HTERT RPE-1 (cell line): ENCODE measurements around the gene TMEM115.

Experiments used
- in situ Hi-C: fragments of 300-500 bp; cut with MboI; formaldehyde crosslinking; loops from 4 replicates; pipeline ENCODE4 v1.14.3; 2020; ENCODE audit warnings: low sequenced_read_pairs

Gene TMEM115

DNA sequence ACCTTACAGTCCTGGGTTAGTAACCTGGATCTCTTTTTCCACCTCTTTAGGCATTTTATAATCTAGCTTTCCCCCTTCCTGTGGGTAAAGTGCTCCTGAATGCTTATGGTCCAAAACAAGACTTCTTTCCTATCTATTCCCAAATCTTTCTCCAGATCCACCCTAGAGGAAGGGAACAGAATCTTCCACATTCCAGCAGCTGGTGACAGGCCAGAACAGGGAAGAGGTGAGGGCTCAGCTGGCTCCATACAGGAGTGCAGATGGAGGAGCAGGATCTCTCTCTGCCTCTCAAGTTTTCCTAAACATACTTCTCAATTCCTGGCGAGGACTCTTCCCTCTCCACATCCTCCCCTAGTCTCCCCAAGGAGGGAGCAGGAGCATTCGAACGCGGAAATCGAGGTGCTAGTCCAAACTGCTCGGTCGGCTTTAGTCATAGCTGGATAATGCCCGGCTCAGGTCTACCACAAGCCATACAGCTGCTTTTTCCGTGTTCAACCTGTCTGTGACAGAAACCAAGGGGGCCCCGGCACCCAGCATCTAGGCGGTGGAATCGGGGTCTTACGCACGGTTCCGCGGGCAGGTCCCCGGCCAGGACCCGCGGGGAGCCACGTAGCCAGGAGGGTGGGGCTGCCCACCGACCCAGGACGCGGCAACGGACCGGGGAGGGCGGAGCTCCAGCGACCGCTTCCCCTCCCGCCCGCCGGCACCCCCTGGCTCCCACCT lies 22.7 kb downstream of the TMEM115 start:
- in situ Hi-C loops: no loop called here

DNA sequence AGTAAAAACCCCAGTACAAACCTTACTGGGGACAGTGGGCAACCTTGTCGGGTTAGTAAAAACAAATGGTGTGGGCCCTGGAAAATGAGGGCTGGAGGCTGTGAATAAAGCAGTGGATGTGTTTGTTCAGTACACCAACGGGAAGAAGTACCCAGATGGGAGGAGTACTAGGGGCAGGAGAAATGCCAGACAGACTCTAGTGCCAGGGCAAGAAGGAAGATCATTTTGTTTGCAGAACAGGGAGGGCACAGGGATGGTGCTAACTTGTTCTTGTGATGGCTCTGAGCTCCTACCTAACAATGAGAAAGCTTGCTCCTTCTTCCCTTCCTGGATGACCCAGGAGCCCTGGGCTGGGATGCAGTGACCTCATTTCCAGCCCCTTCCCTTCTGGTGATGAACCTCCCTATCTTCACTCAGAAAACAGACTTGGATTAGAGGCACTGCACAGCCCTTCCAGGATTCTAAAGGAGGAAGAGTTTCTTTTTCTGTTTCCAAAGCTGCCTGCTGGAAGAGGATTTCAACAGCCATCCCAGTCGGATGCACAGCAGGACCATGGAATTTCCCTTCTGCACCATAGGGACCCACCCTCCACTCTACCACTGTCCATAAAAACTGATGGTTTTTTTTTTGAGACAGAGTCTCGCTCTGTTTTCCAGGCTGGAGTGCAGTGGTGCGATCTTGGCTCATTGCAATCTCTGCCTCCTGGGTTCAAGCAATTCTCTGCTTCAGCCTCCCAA lies 24.8 kb downstream of the TMEM115 start:
- in situ Hi-C loops: no loop called here

DNA sequence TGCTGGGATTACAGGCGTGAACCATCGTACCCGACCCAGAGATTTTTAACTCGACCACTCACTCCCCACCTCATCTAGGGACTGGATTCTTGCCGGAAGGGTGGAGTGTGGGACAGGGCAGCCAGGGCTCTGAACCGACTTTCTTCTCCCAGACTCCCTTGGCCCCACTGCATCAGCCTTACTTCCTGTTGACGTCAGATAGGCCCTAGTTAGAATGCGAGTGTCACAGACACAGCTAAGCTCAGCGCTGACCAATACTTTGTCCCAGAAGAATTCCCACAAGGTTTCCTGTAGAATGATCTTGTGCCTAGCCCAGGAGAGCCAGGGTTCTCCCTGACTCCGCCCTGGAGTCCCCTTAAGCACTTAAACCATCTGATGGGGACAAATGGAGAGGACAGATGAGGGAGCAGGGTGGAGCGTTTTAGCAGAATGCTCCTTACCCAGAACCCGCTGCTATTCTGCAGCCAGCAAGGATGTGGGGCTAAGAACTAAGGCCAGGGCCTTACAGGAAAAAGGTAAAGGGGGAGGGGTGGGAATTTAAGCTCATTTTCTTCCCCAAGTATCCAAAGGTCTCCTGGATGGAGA lies 25.5 kb downstream of the TMEM115 start:
- in situ Hi-C loops: no loop called here

DNA sequence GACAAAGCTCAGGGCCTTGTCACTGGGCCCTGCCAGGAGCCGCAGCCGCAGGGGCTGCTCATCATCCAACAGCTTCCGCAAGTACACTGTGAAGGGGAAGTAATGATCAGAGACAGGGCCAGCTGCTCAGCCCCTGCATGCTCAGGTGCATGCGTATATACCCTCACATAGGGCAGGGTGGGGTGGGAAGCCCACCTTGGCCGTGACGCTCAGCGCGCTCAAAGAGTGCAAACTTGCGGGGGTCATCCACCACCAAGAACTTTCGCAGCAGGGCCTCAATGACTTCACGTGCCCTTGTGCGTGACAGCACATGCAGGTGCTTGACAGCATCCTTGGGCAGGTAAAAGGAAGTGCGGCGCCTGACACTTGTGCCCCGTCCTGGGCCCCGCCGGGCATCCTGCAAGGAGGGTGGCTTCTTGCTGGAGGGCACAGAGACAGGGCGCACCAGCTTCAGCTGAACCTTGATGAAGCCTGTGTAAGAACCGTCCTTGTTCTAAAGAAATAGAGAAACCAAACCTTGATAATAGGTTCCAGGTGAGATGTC lies 27.9 kb downstream of the TMEM115 start:
- in situ Hi-C loops: no loop called here

DNA sequence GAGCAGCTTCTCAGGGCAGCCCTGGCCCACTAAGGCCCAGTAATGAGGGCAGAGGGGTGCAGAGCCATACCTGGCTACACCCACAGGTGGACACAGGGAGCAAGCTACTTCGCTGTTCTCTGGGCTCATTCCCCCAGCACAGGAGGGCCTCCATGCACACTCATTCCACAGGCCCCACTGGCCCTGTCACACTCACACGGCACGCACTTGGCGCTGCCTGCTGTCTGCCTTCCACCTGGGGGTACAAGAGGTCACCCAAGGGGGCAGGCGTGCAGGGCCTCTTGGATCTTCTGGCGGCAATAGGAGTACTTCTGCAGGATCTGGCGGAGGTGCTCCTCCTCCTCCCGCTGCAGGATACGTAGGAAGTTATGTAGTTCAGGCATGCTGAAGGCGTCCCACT lies 29.0 kb downstream of the TMEM115 start:
- in situ Hi-C loops: no loop called here

DNA sequence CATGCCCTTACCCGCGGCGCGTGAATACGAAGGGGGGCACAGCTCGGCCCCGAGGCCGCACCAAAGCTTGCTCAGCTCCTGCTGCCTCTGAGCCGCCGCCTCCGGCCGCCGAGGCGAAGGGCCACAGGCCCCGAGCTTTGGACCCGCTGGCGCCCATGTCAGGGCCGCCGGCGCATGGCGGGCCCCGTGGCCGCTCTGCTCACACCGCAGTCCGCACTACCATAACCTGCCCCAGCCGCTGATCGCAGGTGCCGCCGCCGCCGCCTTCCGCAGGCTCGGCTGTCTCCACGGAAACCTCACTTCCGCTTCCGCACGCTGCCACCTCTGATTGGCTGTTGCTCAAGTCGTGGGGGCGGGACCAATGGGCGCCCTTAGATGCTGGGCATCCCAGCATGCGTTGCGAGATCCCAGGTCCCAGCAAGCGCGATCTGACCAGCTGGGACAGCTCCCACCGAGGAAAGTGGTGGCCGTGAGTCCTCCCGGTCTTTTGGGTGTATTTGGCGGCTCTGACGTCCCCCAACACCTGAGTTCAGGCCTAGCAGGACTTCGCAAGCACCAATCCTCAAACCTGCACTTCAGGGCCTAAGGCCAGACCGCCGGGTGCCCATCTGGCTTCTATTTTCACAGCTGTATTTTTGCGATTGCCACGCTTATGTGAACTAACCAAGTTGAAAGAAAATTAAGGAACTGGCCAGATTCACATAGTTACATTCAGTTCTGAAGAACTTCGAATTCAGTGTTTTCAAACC lies 31.2 kb downstream of the TMEM115 start, which contains the start of gene TUSC2:
TSS of gene TUSC2 (minus strand) at position 281 of the 749 bp plus-strand sequence. CDS start at position 157, 124 bp downstream.
- in situ Hi-C loops: no loop called here

DNA sequence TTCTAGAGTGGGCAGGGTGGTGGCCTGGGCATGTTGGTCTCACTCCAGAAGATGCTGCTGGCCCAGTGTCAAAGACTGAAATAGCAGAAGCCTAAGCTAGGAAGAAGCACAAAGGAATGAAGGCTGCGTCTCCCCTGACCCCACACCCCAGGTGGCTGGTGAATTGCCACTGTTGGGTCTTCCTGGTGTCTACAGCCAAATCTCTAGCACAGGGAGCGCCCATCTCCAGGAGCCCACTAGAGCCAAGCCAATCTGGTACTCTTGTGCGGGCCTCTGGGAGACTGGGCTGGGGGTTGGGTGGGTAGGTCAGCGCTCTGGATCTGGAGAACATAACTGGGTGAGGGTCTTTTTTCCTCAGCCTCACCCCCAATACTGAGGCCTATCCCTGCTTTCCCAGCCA lies 32.2 kb downstream of the TMEM115 start:
- in situ Hi-C loops: no loop called here

DNA sequence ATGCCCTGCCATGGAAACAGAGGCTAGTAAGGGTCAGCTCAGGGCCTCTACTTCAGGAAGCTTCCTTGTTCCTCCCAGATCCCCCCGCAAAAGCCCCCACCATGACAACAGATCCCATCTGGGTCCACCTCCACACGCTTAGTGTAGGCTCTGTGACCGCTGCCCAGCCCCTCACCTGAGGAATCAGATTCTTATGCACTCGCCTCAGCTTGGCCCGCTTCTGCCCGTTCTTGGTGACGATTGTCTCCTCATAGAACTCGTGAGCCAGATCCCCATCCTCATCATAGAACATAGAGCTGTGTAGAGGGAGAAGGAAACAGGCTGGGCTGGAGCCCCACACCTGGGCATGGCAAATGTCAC lies 33.2 kb downstream of the TMEM115 start:
- in situ Hi-C loops: no loop called here

DNA sequence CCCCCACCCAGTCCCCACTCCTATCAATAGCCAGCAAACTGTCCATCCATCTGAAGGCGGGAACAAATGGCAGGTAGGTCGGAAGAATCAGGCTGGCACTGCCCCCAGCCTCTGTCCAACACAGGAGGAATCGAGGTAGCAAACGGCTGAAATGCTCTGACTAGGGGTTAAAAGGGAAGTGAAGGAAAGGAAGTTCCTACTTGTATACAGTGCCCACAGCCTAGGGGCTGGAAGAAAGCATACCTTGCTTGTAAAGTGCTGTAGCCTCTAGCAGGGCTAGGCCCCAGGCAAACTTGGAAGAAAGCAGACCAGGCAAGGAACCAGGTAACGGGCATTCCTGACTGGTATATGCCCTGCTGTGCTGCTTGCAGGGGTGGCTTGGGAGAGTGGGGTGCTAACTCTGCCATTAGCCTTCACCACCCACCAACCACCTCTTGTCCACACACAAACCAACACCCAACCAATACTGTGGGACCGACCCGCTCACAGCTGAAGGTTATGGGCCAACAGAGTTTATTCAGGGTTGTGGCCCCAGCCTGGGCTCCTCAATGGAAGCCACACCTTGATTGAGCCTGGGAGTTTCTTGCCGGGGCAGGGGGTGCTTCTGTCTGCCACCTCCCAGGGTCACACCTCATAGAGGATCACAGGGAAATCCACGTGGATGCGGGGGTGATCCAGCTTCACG lies 33.7 kb downstream of the TMEM115 start:
- in situ Hi-C loops: no loop called here

DNA sequence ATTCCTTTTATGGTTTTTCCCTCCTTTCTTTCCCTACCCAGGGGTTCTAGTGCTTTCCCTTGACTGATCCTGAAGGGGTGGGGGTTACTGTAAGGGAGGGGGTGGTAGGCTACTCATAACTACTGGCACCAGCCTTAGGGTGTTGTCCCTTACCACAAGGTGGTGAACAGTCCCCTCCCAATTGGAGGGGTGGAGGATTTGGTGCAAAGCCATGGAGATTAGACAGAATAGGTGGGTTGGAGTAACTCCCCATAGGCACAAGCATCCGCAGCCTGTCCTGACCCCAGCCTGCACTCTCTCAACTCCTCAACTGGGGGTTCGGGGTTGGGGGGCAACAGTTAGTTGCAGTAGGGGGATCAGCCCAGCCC lies 34.2 kb downstream of the TMEM115 start:
- in situ Hi-C loops: no loop called here

DNA sequence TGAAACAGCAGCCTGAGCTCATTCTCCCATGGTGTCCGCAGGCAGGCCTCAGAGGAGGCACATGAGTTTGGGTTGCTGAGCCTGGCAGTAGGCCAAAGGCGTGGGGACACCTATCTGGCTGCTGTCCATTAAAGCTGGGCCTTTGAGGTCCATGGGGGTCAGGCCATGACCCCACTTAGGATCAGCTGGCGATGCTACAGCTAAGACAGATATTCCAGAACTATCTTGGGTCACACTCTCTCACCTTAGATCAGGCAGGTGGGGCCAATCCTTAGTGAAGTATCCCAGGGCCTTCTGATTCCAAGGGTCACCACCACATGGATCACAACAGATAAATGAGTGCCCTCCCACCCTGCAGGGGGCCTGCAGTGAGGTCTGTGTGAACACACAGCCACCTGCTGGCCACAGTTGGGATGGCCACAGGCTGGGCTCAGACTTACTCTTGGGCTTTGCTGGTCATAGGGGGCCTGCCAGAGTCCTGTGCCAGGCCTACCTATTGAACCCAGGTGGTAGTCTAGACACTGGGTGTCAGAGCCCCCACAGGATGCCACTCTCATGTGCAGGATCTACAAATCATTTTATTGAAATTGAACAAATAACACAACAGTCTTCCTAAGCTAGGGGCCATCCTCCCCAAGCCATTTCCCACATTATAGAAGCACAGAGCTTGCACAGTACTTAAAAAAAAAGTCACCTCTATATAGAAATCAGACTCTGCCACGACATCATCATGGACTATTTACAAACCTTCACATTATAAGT lies 34.8 kb downstream of the TMEM115 start:
- in situ Hi-C loops: no loop called here

DNA sequence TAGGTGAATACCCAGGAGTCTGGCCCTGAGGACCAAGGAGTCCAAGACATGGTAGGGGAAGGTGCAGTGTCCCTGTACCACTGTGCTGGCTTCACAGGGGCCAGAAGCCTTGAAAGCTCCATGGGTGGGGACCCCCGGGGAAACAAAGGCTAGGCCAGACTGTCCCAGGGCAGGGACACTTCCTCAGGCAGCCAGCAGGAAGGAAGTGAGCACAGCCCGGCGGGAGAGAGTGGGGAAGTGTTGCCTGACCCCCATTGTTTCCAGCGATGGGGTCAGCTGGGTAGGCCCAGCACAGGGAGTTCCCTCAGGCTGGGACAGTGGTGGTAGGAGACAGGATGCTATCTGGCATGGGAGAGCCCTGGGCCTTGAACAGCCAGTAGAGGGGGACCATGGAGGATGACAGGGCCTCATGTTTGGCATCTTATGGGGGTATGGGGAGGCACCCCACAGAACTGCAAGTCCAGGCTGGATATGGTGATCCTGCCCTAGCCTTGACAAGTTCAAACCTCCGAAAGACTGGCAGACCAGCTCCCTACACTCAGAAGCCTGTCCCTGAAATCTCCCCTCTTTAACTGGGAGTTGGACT lies 35.6 kb downstream of the TMEM115 start:
- in situ Hi-C loops: no loop called here

DNA sequence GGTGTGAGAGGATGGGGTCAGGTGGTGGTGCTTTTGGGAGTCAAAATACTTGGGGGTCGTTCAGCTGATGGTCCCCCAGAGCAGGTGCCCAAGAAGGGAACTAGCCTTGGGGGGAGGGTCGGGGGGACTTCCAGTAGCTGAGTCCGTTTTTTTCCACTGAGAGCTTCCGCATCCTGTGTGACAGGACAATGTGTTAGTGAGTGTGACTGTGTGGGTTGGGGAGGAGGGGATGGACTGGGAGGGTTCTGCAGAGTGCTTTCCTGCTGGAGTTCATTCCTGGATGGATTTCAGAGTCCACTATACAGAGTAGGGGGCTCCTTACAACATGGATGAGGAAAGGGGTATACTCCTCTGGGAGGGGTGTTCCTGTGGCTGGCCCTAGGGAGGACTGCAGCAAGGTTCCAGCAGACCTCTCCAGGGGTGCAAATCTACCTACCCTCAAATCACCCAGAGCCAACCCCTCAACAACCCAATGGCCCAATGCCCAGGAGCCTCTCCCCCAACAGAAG lies 36.2 kb downstream of the TMEM115 start:
- in situ Hi-C loops: no loop called here

DNA sequence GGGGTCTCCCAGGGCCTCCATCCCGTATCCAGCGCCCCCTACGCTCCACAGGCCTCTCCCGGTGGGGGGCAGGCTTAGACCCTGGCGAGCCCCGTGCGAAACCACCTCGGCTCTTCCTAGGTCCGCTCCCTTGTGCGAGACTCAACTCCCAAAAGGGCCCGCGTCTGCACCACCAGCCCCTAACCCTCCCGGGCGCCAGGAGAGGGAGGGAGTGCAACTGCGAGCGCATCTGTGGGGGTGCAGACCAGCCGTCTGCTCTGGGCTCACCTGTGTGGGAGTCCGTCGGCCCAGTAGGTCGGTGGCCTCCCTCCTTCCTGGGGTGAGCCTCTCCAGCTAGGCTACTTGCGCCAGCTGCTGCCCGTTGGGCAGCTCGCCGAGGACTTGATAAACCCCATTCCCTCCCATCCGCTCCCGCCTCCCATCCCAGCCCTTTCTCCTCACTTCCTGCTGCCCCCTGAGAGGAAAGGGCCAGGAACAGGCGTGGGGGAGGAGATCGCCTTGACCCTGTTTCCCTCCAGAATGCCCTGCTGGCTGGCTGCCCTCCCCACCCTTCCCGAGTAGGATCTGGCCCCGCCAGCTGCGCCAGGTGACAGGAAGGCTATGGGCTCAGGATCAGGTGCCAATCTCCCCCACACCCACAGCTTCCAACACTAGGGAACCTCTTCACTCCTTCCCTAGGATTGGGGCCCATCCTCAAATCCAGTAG lies 36.8 kb downstream of the TMEM115 start, which contains the start of gene HYAL2:
TSS of gene HYAL2 (minus strand) at position 360 of the 706 bp plus-strand sequence. CDS start 2,256 bp downstream, outside the sequence.
- in situ Hi-C loops: no loop called here

DNA sequence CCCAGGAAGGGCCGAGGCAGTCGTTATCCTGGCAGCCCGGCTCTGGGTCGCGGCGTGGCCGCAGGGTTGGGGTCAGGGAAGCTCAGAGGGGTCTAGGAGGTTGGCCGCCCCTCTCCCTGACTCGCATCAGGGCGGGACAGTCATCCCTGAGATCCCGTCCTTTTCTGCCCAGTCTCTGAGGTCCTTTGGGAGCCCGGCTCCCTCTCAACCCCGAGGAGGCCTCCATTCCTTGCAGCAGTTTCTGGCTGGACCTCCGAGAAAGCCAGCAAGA lies 37.3 kb downstream of the TMEM115 start:
- in situ Hi-C loops: no loop called here

DNA sequence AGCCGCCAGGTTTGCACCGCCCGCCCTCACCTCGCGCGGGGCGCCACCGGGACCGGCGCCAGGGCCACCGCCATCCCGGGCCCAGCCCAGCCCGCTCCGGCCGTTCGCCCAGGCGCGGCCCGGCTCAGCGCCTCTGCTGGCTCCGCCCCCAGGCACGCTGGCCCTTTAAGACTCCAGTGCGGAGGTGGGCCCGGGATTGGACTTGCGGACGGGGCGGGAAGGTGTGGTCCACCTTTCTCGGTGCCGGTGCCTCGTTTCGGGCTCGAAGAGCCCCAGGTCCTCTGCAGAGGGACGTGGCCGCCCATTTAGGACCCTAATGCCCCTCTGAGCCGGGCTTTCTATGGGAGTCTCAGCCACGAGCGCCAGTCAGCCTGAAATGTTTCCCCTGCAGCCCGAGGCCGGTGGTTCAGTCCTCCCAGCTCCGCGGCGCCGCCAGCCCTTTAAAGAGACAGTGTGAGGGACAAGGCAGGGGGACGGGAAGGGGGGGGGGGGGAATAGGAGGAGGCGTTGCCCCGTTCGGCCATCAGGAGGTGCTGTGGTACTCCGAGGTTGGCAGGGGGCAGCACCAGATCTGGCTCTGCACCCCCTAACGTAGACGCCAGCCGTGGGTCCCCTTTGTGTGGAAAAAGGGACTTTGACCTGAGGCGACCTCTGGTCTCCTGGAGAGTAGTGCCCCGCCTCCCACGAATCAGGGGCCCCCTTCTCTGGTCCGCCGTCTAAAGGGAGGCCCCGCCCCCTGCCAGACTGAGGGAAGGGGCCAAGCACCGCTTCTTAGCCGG lies 37.8 kb downstream of the TMEM115 start:
- in situ Hi-C loops: no loop called here

DNA sequence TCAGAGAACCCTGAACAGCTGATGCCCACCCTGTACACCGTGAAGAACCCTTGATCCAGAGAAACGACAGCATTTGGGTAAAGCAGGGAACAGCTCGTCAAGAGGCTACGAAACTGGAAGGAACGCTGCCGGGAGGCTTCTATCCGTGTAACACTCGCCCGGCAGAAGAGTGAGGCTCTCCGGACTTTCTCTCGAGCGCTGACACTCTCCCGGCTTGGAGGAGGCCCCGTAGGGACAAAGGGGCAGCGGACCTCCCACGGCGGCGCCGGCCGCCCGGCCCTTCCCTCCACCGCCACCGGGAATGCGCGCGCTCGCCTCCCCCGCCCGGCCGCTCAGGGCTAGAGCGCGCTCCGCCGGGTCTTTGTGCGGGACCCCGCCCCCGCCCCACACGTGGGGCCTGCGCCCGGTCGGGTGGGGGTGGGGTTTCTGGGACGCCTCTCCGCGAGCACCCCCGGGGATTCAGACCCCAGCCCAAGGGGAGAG lies 38.4 kb downstream of the TMEM115 start:
- in situ Hi-C loops: no loop called here
